Uterus (tissue), 4 donors: ENCODE measurements around the gene CSTB. TPM values are rescaled to one million over a fixed set of nuclear protein-coding genes. Genes with fewer than 3 reads are reported as not detected.

Experiments
- DNase-seq, 2 donors: peaks; one replicate each; pipeline ENCODE4 v3.0.0-alpha.2; 2019 to 2020
- H3K27ac ChIP-seq, 2 donors: fragments of 200-600 bp; sonication (generic); 1 replicate in 1 of 2; 2 replicates in 1 of 2; pipeline ENCODE4 v1.5.1; 2016 to 2018
- H3K27me3 ChIP-seq, 2 donors: fragments of 200-600 bp; sonication (generic); one replicate each; pipeline ENCODE4 v1.5.1; 2018 to 2019; ENCODE audit warnings: control low read depth in 1 of 2
- H3K36me3 ChIP-seq, 2 donors: fragments of 200-600 bp; sonication (generic); one replicate each; pipeline ENCODE4 v1.5.1; 2019; ENCODE audit warnings: control low read depth in 1 of 2
- H3K4me1 ChIP-seq, 2 donors: fragments of 200-600 bp; sonication (generic); one replicate each; pipeline ENCODE4 v1.5.1; 2018 to 2019; ENCODE audit warnings: control low read depth in 1 of 2
- H3K4me3 ChIP-seq, 2 donors: fragments of 200-600 bp; sonication (generic); 1 replicate in 1 of 2; 2 replicates in 1 of 2; pipeline ENCODE4 v1.5.1; 2018 to 2019; ENCODE audit warnings: mild to moderate bottlenecking in 1 of 2
- H3K9me3 ChIP-seq, 2 donors: fragments of 200-600 bp; sonication (generic); one replicate each; pipeline ENCODE4 v1.5.1; 2019; ENCODE audit warnings: control low read depth in 1 of 2
- POLR2A ChIP-seq, 2 donors: fragments of 450-650 bp; IDR thresholded peaks; one replicate each; pipeline ENCODE4 v1.6.1; 2016; ENCODE audit warnings: antibody characterized with exemption in 2 of 2, mild to moderate bottlenecking in 1 of 2, moderate library complexity in 1 of 2
- intact Hi-C: fragments of 100-400 bp; cut with DNase I; formaldehyde crosslinking; loops from one replicate; pipeline ENCODE4 v1.15.1; 2023; ENCODE audit warnings: low total_unique reads
- total RNA-seq, 4 donors: library from RNA; depleted of rRNA in 3 of 4; stranded (reverse); fragments of >200 nt in 3 of 4; gene quantifications; one replicate each; pipeline versions ENCODE4 v1.1.0 to v1.2.4, GENCODE V29; 2014 to 2023
- TF ChIP-seq, protein P1 (sequence below), 4 experiments: fragments of 200-600 bp in 2 of 4; fragments of 450-650 bp in 2 of 4; sonication (generic) in 2 of 4; IDR thresholded peaks; one replicate each; pipeline ENCODE4 v1.5.1; 2016 to 2019; ENCODE audit warnings: antibody characterized with exemption in 4 of 4, mild to moderate bottlenecking in 2 of 4, moderate library complexity in 1 of 4
- donor health status: DM: yes; HTN: yes; CAD: no.

Gene CSTB
- total RNA-seq, 4 donors from 2014 or later, result 2.0 to 31.2 (median 5.6) TPM

DNA sequence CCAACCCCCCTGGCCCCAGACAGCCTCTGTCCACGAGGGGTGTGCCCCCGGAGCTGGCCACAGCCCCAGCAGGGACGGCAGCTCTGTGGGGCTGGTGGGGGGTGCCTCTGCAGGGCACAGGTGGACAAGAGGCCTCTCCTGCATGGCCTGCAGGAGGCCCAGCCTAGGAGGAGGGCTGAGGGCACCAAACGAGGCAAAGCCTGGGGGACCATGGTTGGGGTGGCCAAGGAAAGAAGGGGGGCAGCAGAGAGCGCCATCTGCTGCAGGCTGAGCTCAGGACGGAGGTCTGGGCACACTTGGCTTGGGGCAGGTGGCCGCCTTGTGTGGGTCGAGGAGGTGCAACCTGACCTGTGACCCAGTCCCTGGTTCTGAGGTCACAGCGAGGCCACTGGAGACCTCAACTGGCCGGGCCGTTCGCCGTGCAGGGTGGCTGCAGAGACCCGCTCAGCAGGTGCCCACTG lies 40.5 kb upstream of the CSTB start:
- Histone ChIP-seq H3K9me3 (peaks cover 0 to 6% of the 10 kb centered on the region in 2 donors), H3K4me1 (no peaks in the 10 kb centered on the region), H3K4me3 (no peak overlapping the region), H3K36me3 (no peaks in the 10 kb centered on the region), H3K27ac (no peak overlapping the region), H3K27me3 (no peaks in the 10 kb centered on the region)
- TF ChIP-seq, protein P1, sequence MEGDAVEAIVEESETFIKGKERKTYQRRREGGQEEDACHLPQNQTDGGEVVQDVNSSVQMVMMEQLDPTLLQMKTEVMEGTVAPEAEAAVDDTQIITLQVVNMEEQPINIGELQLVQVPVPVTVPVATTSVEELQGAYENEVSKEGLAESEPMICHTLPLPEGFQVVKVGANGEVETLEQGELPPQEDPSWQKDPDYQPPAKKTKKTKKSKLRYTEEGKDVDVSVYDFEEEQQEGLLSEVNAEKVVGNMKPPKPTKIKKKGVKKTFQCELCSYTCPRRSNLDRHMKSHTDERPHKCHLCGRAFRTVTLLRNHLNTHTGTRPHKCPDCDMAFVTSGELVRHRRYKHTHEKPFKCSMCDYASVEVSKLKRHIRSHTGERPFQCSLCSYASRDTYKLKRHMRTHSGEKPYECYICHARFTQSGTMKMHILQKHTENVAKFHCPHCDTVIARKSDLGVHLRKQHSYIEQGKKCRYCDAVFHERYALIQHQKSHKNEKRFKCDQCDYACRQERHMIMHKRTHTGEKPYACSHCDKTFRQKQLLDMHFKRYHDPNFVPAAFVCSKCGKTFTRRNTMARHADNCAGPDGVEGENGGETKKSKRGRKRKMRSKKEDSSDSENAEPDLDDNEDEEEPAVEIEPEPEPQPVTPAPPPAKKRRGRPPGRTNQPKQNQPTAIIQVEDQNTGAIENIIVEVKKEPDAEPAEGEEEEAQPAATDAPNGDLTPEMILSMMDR (IDR thresholded peaks at IDR 0.05), result no peak
- TF ChIP-seq POLR2A (IDR thresholded peaks at IDR 0.05), result no peak
- intact Hi-C loops, result no loop called here
- DNase-seq, result no peak

DNA sequence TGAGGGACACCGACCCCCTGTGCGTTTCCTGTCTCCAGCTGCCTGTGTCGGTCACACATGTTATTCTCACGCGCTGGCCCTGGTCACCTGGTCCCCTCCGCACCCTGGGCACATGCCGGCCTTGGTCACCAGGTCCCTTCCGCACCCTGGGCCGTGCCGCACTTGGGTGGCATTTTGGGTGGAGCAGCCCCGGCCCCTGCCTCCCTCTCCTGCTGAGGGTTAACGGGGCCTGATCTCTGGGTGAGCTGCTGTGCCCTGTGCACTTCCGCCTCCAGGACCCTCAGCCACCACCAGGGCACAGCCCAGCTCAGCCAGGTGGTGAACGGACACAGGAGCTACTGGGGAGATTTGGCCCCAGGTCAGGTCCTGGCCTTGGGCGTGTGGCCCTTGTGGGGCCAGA lies 39.9 kb upstream of the CSTB start:
- DNase-seq, result no peak
- intact Hi-C loops, result no loop called here

DNA sequence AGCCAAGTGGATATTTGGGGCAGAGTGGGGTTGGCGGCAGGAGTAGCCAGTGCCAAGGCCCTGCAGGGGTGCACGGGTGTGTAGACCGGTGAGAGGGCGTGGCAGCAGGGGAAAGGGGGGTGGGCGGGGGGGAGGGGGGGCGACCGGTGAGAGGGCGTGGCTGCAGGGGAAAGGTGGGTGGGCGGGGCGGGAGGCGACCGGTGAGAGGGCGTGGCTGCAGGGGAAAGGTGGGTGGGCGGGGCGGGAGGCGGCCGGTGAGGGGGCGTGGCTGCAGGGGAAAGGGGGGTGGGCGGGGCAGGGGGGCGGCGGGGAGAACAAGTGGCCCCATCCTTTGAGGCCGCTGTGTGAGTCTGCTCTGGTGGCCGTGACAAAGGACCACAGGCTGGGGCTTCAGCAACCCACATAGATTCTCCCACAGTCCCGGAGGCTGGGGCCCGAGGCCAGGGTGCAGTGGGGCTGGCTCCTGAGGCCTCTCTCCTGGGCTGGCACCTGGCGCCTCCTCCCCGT lies 39.1 kb upstream of the CSTB start:
- intact Hi-C loops, result no loop called here
- Histone ChIP-seq H3K36me3 (no peaks in the 10 kb centered on the region), H3K27me3 (no peaks in the 10 kb centered on the region), H3K9me3 (peaks cover 0 to 6% of the 10 kb centered on the region in 2 donors), H3K27ac (no peak overlapping the region), H3K4me3 (no peak overlapping the region), H3K4me1 (peaks cover 0 to 8% of the 10 kb centered on the region in 2 donors)
- no peak for DNase-seq
- TF ChIP-seq, protein P1 (IDR thresholded peaks at IDR 0.05), result no peak
- no peak for TF ChIP-seq POLR2A (IDR thresholded peaks at IDR 0.05)

More for the DNA sequence above, 39.9 kb upstream of the CSTB start:
- TF ChIP-seq, protein P1 (IDR thresholded peaks at IDR 0.05), result no peak
- TF ChIP-seq POLR2A (IDR thresholded peaks at IDR 0.05), result no peak
- Histone ChIP-seq H3K36me3 (no peaks in the 10 kb centered on the region), H3K4me3 (no peak overlapping the region), H3K4me1 (peaks cover 0 to 1% of the 10 kb centered on the region in 2 donors), H3K27ac (no peak overlapping the region), H3K9me3 (peaks cover 0 to 6% of the 10 kb centered on the region in 2 donors), H3K27me3 (no peaks in the 10 kb centered on the region)

DNA sequence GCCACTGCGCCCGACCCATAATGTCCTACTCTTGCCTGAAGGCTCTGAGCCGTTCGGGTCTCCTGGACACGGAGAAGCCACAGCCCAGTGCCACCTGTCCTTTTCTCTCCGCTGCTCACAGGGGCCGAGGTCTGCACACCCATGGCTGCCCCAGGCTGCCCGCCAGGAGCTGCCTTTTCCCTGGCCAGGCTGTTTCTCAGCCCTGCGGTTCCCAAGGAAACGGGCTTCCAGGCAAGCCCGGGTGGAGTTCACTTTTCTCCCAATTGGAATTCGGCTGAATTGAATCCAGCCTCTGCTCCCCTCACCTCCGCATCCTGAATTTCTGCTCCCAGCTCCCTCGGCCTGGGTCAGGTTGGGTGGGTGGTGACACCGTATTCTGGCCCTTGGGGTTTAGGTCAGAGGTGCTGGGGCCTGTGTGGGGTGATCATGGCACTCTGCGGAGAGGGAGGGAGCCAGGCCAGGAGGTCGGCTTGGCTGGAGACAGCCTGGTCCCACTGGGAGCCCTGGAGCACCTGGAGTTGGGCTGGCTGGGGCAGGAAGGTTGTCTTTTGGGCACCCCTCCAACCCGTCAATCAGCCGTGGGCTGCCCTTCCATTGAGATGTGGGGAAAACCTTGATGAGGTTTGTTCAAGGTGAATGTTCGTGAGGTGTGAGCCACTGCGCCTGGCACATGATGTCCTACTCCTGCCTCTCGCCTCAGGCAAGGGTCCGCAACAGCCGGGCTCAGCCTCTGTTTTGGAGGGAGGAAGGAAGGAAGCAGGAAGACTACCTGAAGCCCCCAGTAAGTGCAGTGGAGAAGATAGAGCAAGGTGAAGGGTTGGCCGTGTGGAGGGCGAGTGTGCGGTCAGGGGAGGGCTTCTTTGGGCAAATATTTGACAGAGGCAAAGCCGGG lies 38.4 kb upstream of the CSTB start:
- intact Hi-C loops, result no loop called here
- Histone ChIP-seq H3K27me3 (no peaks in the 10 kb centered on the region), H3K4me3 (no peak overlapping the region), H3K9me3 (peaks cover 0 to 6% of the 10 kb centered on the region in 2 donors), H3K36me3 (no peaks in the 10 kb centered on the region), H3K27ac (no peak overlapping the region), H3K4me1 (peaks cover 0 to 8% of the 10 kb centered on the region in 2 donors)
- TF ChIP-seq, protein P1 (IDR thresholded peaks at IDR 0.05), result no peak
- no peak for TF ChIP-seq POLR2A (IDR thresholded peaks at IDR 0.05)
- no peak for DNase-seq

DNA sequence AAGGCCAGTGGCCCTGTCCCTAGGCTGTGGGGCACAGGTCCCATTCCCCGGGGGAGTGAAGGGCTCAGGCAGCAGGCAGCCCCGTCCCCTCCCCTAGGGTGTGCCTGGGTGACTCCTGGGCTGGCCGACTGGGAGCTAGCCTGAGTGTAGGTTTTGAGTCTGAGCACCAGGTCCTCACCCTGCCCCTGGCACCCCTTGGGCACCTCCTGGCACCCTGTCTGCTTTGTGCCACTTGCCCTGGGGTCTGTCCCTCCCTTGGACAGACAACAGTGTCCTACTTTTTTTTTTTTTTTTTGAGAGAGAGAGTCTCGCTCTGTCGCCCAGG lies 37.5 kb upstream of the CSTB start:
- Histone ChIP-seq H3K27ac (no peak overlapping the region), H3K27me3 (no peaks in the 10 kb centered on the region), H3K4me3 (no peak overlapping the region), H3K36me3 (no peaks in the 10 kb centered on the region), H3K4me1 (peaks cover 0 to 8% of the 10 kb centered on the region in 2 donors), H3K9me3 (peaks cover 0 to 2% of the 10 kb centered on the region in 2 donors)
- DNase-seq, result no peak
- no peak for TF ChIP-seq POLR2A (IDR thresholded peaks at IDR 0.05)
- TF ChIP-seq, protein P1 (IDR thresholded peaks at IDR 0.05), result no peak
- intact Hi-C loops, result no loop called here
